MM.1S (cell line): ENCODE data around the gene GALNT6.
"Not testable (repeated sequence)": the region's sequence is repeated elsewhere in the genome, so short reads cannot be mapped to it uniquely, and the experiment has no call there.

Source experiments
- DNase-seq: peaks from one replicate; pipeline ENCODE4 v3.0.0-alpha.2; 2015
- H2AFZ ChIP-seq: fragments of 300-600 bp; sonication (generic); 2 replicates; pipeline ENCODE4 v1.6.0; 2016; ENCODE audit warnings: antibody characterized with exemption, low read length
- H3F3A ChIP-seq: fragments of 300-600 bp; sonication (generic); 2 replicates; pipeline ENCODE4 v1.6.1; 2016; ENCODE audit warnings: mild to moderate bottlenecking, antibody characterized with exemption, low read length, moderate library complexity, mixed read lengths; ENCODE audit not compliant: insufficient read depth
- H3K27ac ChIP-seq: fragments of 300-600 bp; sonication (generic); 2 replicates; pipeline ENCODE4 v1.5.1; 2016; ENCODE audit warnings: mild to moderate bottlenecking, low read length
- H3K27me3 ChIP-seq: fragments of 300-600 bp; sonication (generic); replicated peaks from 2 replicates; pipeline ENCODE4 v1.6.0; 2016; ENCODE audit warnings: low read length; ENCODE audit not compliant: insufficient read depth
- H3K36me3 ChIP-seq: fragments of 300-600 bp; sonication (generic); replicated peaks from 2 replicates; pipeline ENCODE4 v1.6.1; 2016; ENCODE audit warnings: mild to moderate bottlenecking, low read length, mixed read lengths; ENCODE audit not compliant: insufficient read depth
- H3K4me1 ChIP-seq: fragments of 300-600 bp; sonication (generic); 2 replicates; pipeline ENCODE4 v1.6.1; 2016; ENCODE audit warnings: low read length, mixed read lengths
- H3K4me2 ChIP-seq: fragments of 300-600 bp; sonication (generic); 2 replicates; pipeline ENCODE4 v1.6.0; 2016; ENCODE audit warnings: low read depth, low read length
- H3K4me3 ChIP-seq: fragments of 300-600 bp; sonication (generic); 2 replicates; pipeline ENCODE4 v1.5.1; 2016; ENCODE audit warnings: low read length, mixed read lengths
- H3K79me2 ChIP-seq: fragments of 300-600 bp; sonication (generic); 2 replicates; pipeline ENCODE4 v1.6.1; 2016; ENCODE audit warnings: mixed run types, low read length, mixed read lengths
- H3K9ac ChIP-seq: fragments of 300-600 bp; sonication (generic); 2 replicates; pipeline ENCODE4 v1.6.1; 2016; ENCODE audit warnings: low read length, mixed read lengths
- H3K9me2 ChIP-seq: fragments of 300-600 bp; sonication (generic); replicated peaks from 2 replicates; pipeline ENCODE4 v1.6.1; 2016; ENCODE audit warnings: mild to moderate bottlenecking, low read length, mixed read lengths; ENCODE audit not compliant: insufficient read depth
- H3K9me3 ChIP-seq: fragments of 300-600 bp; sonication (generic); replicated peaks from 2 replicates; pipeline ENCODE4 v1.6.1; 2016; ENCODE audit warnings: mild to moderate bottlenecking, low read length, mixed read lengths; ENCODE audit not compliant: insufficient read depth
- H4K20me1 ChIP-seq: fragments of 300-600 bp; sonication (generic); 2 replicates; pipeline ENCODE4 v1.6.1; 2016; ENCODE audit warnings: mild to moderate bottlenecking, low read length, moderate library complexity, mixed read lengths; ENCODE audit not compliant: insufficient read depth
- CTCF ChIP-seq: fragments of 300-600 bp; sonication (generic); IDR thresholded peaks from 2 replicates; pipeline ENCODE4 v1.5.1; 2016; ENCODE audit warnings: antibody characterized with exemption, low read length, mixed read lengths
- EZH2 ChIP-seq: fragments of 300-600 bp; sonication (generic); optimal IDR thresholded peaks from 2 replicates; pipeline ENCODE3; 2017; ENCODE audit warnings: low read depth, mild to moderate bottlenecking, antibody characterized with exemption, low read length, mixed read lengths
- EZH2phosphoT487 ChIP-seq: fragments of 300-600 bp; sonication (generic); IDR thresholded peaks from 2 replicates; pipeline ENCODE4 v1.6.1; 2018; ENCODE audit warnings: antibody characterized with exemption, low read length

GALNT6 gene

GRCh38 chr12:51320695-51321320 is 70.4 kb downstream of the GALNT6 start:
- Histone ChIP-seq H3K27ac (peak overlapping the region; percentile 99), H3K36me3 (no peaks in the 10 kb centered on the region), H3F3A (peaks cover 72% of the 10 kb centered on the region), H2AFZ (no peak overlapping the region), H3K9me2 (no peaks in the 10 kb centered on the region), H3K9me3 (no peaks in the 10 kb centered on the region), H3K4me2 (peak overlapping the region; percentile 92), H3K4me1 (peaks cover 52% of the 10 kb centered on the region), H4K20me1 (no peaks in the 10 kb centered on the region), H3K4me3 (peak overlapping the region; percentile 52; the same call in 1 of the 2 replicates), H3K27me3 (no peaks in the 10 kb centered on the region), H3K79me2 (peaks cover 67% of the 10 kb centered on the region), H3K9ac (peak overlapping the region; percentile 46)
- peak; percentile 76 for DNase-seq
- TF ChIP-seq EZH2 (no peak), EZH2phosphoT487 (no peak), CTCF (no peak)

- TF ChIP-seq EZH2phosphoT487 = no peak
- TF ChIP-seq CTCF = no peak
- TF ChIP-seq EZH2 = no peak
- Histone ChIP-seq H3K79me2 (peaks cover 72% of the 10 kb centered on the region), H3K4me3 (peak overlapping the region; percentile 52; the same call in 1 of the 2 replicates), H3K9me2 (no peaks in the 10 kb centered on the region), H3K27me3 (no peaks in the 10 kb centered on the region), H3K36me3 (no peaks in the 10 kb centered on the region), H3K9me3 (no peaks in the 10 kb centered on the region), H4K20me1 (no peaks in the 10 kb centered on the region), H3F3A (peaks cover 68% of the 10 kb centered on the region), H2AFZ (no peak overlapping the region), H3K27ac (peak overlapping the region; percentile 99), H3K4me1 (peaks cover 47% of the 10 kb centered on the region), H3K9ac (peak overlapping the region; percentile 46), H3K4me2 (peak overlapping the region; percentile 92)
- DNase-seq = no peak
Observed at GRCh38 chr12:51320311-51320694, 70.9 kb downstream of the GALNT6 start.

- H3K27ac ChIP-seq = peak overlapping the region; percentile 99
- DNase-seq = peak; percentile 83
- peak overlapping the region; percentile 92 for H3K4me2 ChIP-seq
- H3K36me3 ChIP-seq = no peaks in the 10 kb centered on the region
- TF ChIP-seq EZH2phosphoT487 = no peak
- TF ChIP-seq CTCF = no peak
- no peak for TF ChIP-seq EZH2
- H3K9ac ChIP-seq = peak overlapping the region; percentile 6; the same call in 1 of the 2 replicates
- H3K9me2 ChIP-seq = no peaks in the 10 kb centered on the region
- no peaks in the 10 kb centered on the region for H4K20me1 ChIP-seq
- H3K27me3 ChIP-seq = no peaks in the 10 kb centered on the region
- H3K4me3 ChIP-seq = peak overlapping the region; percentile 13; the same call in 1 of the 2 replicates
- H3K79me2 ChIP-seq = peaks cover 74% of the 10 kb centered on the region
- H3F3A ChIP-seq = peaks cover 57% of the 10 kb centered on the region
- peaks cover 38% of the 10 kb centered on the region for H3K4me1 ChIP-seq
- no peaks in the 10 kb centered on the region for H3K9me3 ChIP-seq
- no peak overlapping the region for H2AFZ ChIP-seq
Observed at GRCh38 chr12:51318846-51319599, 72.2 kb downstream of the GALNT6 start.

- Histone ChIP-seq H3K27ac (peak overlapping the region; percentile 99; the same call in 1 of the 2 replicates), H3K4me2 (peak overlapping the region; percentile 92; the same call in 1 of the 2 replicates), H3F3A (peaks cover 49% of the 10 kb centered on the region), H3K4me1 (peaks cover 41% of the 10 kb centered on the region), H3K79me2 (peaks cover 70% of the 10 kb centered on the region)
- DNase-seq, H4K20me1 ChIP-seq, H2AFZ ChIP-seq, H3K9ac ChIP-seq, H3K9me3 ChIP-seq, H3K36me3 ChIP-seq, H3K4me3 ChIP-seq, H3K9me2 ChIP-seq, H3K27me3 ChIP-seq: not testable (repeated sequence)
Observed at GRCh38 chr12:51318057-51318806, 73.0 kb downstream of the GALNT6 start.
